ENCODE results near the gene BIK. TPM values are rescaled to one million over a fixed set of nuclear protein-coding genes. Genes with fewer than 3 reads are reported as not detected.
"Not testable (repeated sequence)": the region's sequence is repeated elsewhere in the genome, so short reads cannot be mapped to it uniquely, and the experiment has no call there.

BIK gene
- total and polyA plus RNA-seq, 2 donors: 5.5 to 6.8 TPM

DNA sequence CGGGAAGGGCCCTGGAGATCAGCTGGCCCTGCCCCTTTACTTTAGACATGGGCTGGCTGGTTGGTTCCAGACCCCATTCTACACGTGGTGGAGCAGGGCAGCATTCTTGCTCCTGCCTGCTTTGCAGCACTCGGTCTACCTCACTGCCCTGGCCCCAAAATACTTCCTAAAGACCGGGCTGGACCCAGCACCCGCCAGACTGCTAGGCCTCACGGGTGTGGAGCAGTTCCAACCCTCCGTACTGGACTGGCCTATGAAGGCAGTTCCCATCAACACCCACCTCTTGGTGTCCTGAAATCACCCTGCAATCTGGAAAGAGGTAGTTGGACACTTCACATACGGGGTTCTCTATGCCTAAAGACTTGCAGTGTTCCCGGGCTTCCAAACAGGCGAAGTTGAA, 26.3 kb downstream of the BIK start:
- whole genome bisulfite sequencing: 90% methylated on average over 10 of the region's 10 CpGs
- H3K9me3 ChIP-seq (ENCODE audit: control insufficient read depth in 2 of 2, insufficient read depth in 1 of 2, low read length in 1 of 2): peaks cover 0 to 4% of the 10 kb centered on the region in 2 donors
- peak overlapping the region in 1 of 2 donors; percentile 5 for H3K27ac ChIP-seq (ENCODE audit: low read depth in 1 of 2, low read length in 1 of 2)
- H3K27me3 ChIP-seq (ENCODE audit: control insufficient read depth in 2 of 2, insufficient read depth in 1 of 2, low read length in 1 of 2): no peaks in the 10 kb centered on the region
- no peak for DNase-seq (ENCODE audit: low read depth in 6 of 9, low spot score in 9 of 9)
- H3K36me3 ChIP-seq (ENCODE audit: control insufficient read depth in 2 of 2, insufficient read depth in 2 of 2, low read length in 1 of 2): peaks cover 79 to 86% of the 10 kb centered on the region in 2 donors
- H3K4me3 ChIP-seq (ENCODE audit: low read length in 2 of 2): no peak overlapping the region
- H3K4me1 ChIP-seq (ENCODE audit: control insufficient read depth in 2 of 2, insufficient read depth in 2 of 2, low read length in 2 of 2): peaks cover 0 to 1% of the 10 kb centered on the region in 2 donors

DNA sequence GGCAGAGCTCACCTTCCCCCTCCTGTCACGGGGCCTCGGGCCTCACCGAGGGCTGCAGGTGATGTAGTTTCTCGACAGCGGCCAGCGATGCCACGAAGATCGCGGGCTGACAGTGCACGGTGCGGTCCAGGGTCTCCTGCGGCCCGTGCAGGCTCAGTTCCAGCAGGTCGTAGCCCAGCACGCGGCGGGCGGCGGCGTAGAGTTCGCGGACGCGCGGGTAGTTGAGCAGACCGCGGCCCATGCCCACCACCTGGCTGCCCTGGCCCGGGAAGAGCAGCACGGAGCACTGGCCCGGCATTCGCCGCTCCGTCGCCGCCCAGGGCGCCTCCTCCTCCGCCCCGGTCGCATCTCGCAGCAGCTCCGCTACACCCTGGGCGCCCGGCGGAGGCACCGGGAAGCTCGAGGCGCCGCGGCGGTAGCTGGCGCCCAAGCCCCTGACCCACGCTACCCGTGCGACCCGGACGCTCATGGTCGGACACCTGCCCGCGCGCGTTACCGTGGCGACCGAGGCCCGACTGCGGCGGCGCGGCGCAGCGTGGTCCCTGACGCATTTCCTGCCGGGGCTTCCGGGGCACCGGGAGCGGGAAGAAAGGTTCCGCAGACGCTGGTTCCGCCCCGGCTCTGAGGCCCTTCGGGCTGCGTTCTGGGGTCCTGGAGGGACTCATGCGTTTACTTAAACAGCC, 32.5 kb downstream of the BIK start, which contains the start of gene MCAT:
Gene MCAT (minus strand): TSS at position 519 of the 683 bp plus-strand sequence. CDS start 50 bp downstream, at position 469.
- WGBS: under 1% methylated on average over 83 of the region's 83 CpGs
- H3K4me1 ChIP-seq (ENCODE audit: control insufficient read depth in 2 of 2, insufficient read depth in 2 of 2, low read length in 2 of 2): peaks cover 5 to 18% of the 10 kb centered on the region in 2 donors

DNA sequence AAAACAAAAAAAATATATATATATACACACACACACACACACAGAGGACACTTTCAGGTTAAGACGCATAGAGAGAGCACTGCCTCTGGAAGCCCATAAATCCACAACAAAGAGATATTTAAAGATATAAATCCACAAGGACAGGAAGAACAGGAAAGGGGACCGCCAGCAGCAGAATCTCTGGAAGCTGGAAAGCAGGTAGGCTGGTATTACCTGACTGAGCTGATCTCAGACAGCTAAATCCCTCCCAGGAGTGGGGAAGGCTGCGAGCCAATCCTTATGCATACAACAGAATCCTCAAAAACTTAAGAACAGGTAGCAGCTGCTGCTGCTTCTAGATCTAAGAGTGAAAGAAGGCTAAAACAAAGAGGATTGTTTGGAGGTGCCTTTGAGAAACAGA, 34.4 kb downstream of the BIK start:
- H3K4me1 ChIP-seq (ENCODE audit: control insufficient read depth in 2 of 2, insufficient read depth in 2 of 2, low read length in 2 of 2): peaks cover 5 to 25% of the 10 kb centered on the region in 2 donors
- no peaks in the 10 kb centered on the region for H3K27me3 ChIP-seq (ENCODE audit: control insufficient read depth in 2 of 2, insufficient read depth in 1 of 2, low read length in 1 of 2)
- no peak overlapping the region for H3K27ac ChIP-seq (ENCODE audit: low read depth in 1 of 2, low read length in 1 of 2)
- no peak overlapping the region for H3K4me3 ChIP-seq (ENCODE audit: low read length in 2 of 2)
- H3K9me3 ChIP-seq (ENCODE audit: control insufficient read depth in 2 of 2, insufficient read depth in 1 of 2, low read length in 1 of 2): peaks cover 0 to 3% of the 10 kb centered on the region in 2 donors
- WGBS: 89% methylated on average over 3 of the region's 3 CpGs
- DNase-seq (ENCODE audit: low read depth in 6 of 9, low spot score in 9 of 9): no peak
- peaks cover 11 to 14% of the 10 kb centered on the region in 2 donors for H3K36me3 ChIP-seq (ENCODE audit: control insufficient read depth in 2 of 2, insufficient read depth in 2 of 2, low read length in 1 of 2)

More for the DNA sequence above, 32.5 kb downstream of the BIK start, which contains the start of gene MCAT:
- Histone ChIP-seq H3K27ac (ENCODE audit: low read depth in 1 of 2, low read length in 1 of 2) (peak within 1 kb of the TSS; percentile 72 to 90), H3K36me3 (ENCODE audit: control insufficient read depth in 2 of 2, insufficient read depth in 2 of 2, low read length in 1 of 2) (peaks cover 27 to 29% of the 10 kb centered on the region in 2 donors), H3K27me3 (ENCODE audit: control insufficient read depth in 2 of 2, insufficient read depth in 1 of 2, low read length in 1 of 2) (no peaks in the 10 kb centered on the region), H3K9me3 (ENCODE audit: control insufficient read depth in 2 of 2, insufficient read depth in 1 of 2, low read length in 1 of 2) (peaks cover 0 to 3% of the 10 kb centered on the region in 2 donors), H3K4me3 (ENCODE audit: low read length in 2 of 2) (peak within 1 kb of the TSS; percentile 61 to 97)
- DNase-seq (ENCODE audit: low read depth in 6 of 9, low spot score in 9 of 9): peak; percentile 30 to 85 (median 67)

DNA sequence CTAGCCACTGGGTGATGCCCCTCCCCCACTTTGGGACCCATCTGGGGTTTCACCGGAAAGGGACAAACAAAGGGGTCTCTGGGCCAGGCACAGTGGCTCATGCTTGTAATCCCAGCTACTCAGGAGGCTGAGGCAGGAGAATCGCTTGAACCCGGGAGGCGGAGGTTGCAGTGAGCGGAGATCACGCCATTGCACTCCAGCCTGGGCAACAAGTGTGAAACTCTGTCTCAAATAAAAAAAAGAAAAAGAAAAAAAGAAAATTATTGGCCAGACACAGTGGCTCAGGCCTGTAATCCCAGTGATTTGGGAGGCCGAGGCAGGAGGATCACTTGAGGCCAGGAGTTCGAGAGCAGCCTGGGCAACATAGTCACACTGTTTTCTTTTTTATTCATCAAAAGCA, 34.8 kb downstream of the BIK start:
- Histone ChIP-seq H3K36me3 (ENCODE audit: control insufficient read depth in 2 of 2, insufficient read depth in 2 of 2, low read length in 1 of 2) (peaks cover 7 to 10% of the 10 kb centered on the region in 2 donors), H3K4me1 (ENCODE audit: control insufficient read depth in 2 of 2, insufficient read depth in 2 of 2, low read length in 2 of 2) (peaks cover 5 to 25% of the 10 kb centered on the region in 2 donors)
- not testable (repeated sequence) for H3K27ac ChIP-seq (ENCODE audit: low read depth in 1 of 2, low read length in 1 of 2); H3K4me3 ChIP-seq (ENCODE audit: low read length in 2 of 2); DNase-seq (ENCODE audit: low read depth in 6 of 9, low spot score in 9 of 9); H3K27me3 ChIP-seq (ENCODE audit: control insufficient read depth in 2 of 2, insufficient read depth in 1 of 2, low read length in 1 of 2); H3K9me3 ChIP-seq (ENCODE audit: control insufficient read depth in 2 of 2, insufficient read depth in 1 of 2, low read length in 1 of 2)
- WGBS: 99% methylated on average over 8 of the region's 8 CpGs

DNA sequence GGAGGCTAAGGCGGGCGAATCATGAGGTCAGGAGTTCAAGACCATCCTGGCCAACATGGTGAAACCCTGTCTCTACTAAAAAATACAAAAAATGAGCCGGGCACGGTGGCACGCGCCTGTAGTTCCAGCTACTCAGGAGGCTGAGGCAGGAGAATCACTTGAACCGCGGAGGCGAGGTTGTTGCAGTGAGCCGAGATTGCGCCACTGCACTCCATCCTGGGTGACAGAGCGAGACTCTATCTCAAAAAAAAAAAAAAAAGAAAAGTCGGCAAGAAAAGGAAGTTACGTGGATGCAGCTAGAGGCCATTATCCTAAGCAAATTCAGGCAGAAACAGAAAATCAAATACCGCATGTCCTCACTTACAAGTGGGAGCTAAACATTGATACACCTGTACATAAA, 35.8 kb downstream of the BIK start:
- H3K27me3 ChIP-seq (ENCODE audit: control insufficient read depth in 2 of 2, insufficient read depth in 1 of 2, low read length in 1 of 2); H3K9me3 ChIP-seq (ENCODE audit: control insufficient read depth in 2 of 2, insufficient read depth in 1 of 2, low read length in 1 of 2); H3K27ac ChIP-seq (ENCODE audit: low read depth in 1 of 2, low read length in 1 of 2); H3K36me3 ChIP-seq (ENCODE audit: control insufficient read depth in 2 of 2, insufficient read depth in 2 of 2, low read length in 1 of 2); H3K4me3 ChIP-seq (ENCODE audit: low read length in 2 of 2); DNase-seq (ENCODE audit: low read depth in 6 of 9, low spot score in 9 of 9): not testable (repeated sequence)
- 90% methylated on average over 15 of the region's 15 CpGs for WGBS
- H3K4me1 ChIP-seq (ENCODE audit: control insufficient read depth in 2 of 2, insufficient read depth in 2 of 2, low read length in 2 of 2): peaks cover 8 to 25% of the 10 kb centered on the region in 2 donors

DNA sequence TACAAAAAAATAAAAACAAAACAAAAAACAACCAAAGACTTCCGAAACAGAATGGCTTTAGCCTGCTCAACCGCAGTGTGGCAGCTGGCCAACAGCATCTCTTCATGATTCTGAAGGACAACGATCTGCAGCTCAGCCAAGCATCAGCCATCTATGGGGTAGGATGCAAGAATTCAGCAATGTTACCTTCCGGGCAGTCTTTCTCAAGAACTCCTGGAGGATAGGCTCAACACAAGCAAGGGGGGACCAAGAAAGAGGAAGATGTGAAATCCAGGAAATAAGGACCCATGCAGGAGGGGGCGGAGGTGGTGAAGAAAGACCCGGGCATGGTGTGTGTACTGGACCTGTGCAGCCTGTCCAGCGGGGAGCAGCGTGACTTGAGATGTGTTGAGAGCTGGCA, 37.3 kb downstream of the BIK start:
- Histone ChIP-seq H3K27ac (ENCODE audit: low read depth in 1 of 2, low read length in 1 of 2) (no peak overlapping the region), H3K4me1 (ENCODE audit: control insufficient read depth in 2 of 2, insufficient read depth in 2 of 2, low read length in 2 of 2) (peaks cover 6 to 35% of the 10 kb centered on the region in 2 donors), H3K27me3 (ENCODE audit: control insufficient read depth in 2 of 2, insufficient read depth in 1 of 2, low read length in 1 of 2) (peaks cover 2 to 23% of the 10 kb centered on the region in 2 donors), H3K4me3 (ENCODE audit: low read length in 2 of 2) (no peak overlapping the region), H3K36me3 (ENCODE audit: control insufficient read depth in 2 of 2, insufficient read depth in 2 of 2, low read length in 1 of 2) (no peaks in the 10 kb centered on the region), H3K9me3 (ENCODE audit: control insufficient read depth in 2 of 2, insufficient read depth in 1 of 2, low read length in 1 of 2) (peaks cover 0 to 3% of the 10 kb centered on the region in 2 donors)
- 67% methylated on average over 8 of the region's 8 CpGs for WGBS
- no peak for DNase-seq (ENCODE audit: low read depth in 6 of 9, low spot score in 9 of 9)

DNA sequence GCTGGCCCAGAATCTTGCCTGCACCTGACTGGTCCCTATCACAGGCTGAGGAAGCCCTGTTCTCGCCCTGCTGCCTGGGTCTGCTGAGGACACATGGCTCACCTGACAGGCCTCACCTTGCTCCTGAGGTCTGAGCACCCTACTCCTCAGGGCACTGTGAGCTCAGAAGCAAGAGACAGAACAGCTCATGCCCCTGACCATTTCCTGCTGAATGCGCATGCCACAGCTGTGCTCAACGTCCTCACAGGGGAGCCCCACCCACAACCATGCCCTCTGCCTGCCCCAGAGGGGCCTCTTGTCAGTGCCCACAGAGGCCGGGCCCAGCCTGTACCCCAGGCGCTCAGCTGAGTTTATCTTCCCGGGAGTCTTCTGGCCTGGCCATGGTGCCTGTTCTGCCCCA, 38.0 kb downstream of the BIK start:
- Histone ChIP-seq H3K9me3 (ENCODE audit: control insufficient read depth in 2 of 2, insufficient read depth in 1 of 2, low read length in 1 of 2) (peaks cover 0 to 2% of the 10 kb centered on the region in 2 donors), H3K4me1 (ENCODE audit: control insufficient read depth in 2 of 2, insufficient read depth in 2 of 2, low read length in 2 of 2) (peaks cover 6 to 31% of the 10 kb centered on the region in 2 donors), H3K27ac (ENCODE audit: low read depth in 1 of 2, low read length in 1 of 2) (no peak overlapping the region), H3K27me3 (ENCODE audit: control insufficient read depth in 2 of 2, insufficient read depth in 1 of 2, low read length in 1 of 2) (peaks cover 2 to 23% of the 10 kb centered on the region in 2 donors), H3K36me3 (ENCODE audit: control insufficient read depth in 2 of 2, insufficient read depth in 2 of 2, low read length in 1 of 2) (no peaks in the 10 kb centered on the region), H3K4me3 (ENCODE audit: low read length in 2 of 2) (no peak overlapping the region)
- WGBS: 41% methylated on average over 6 of the region's 6 CpGs
- DNase-seq (ENCODE audit: low read depth in 6 of 9, low spot score in 9 of 9): no peak

DNA sequence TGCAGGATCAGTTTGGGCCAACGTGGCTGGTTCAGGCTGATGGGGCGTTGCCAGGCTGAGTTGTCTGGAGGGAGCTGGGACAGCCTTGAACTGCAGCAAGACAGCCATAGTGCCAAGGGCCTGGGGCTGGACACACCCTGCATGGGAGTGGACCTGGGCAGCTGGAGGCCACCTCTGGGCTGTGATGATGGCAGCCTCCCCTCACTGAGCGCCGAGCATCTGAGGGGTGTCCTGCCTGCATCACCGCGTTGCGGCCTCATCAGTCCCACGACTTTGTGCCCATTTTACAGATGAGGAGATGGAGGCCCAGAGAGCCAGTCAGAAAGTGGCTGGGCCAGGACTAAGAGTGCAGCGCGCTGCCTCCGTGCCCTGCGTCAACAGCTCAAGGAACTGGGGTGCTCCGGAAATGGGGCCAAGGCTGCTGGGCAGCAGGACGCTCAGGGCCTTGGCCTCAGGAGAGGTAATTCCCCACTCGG, 40.2 kb downstream of the BIK start:
- peaks cover 2 to 23% of the 10 kb centered on the region in 2 donors for H3K27me3 ChIP-seq (ENCODE audit: control insufficient read depth in 2 of 2, insufficient read depth in 1 of 2, low read length in 1 of 2)
- H3K4me3 ChIP-seq (ENCODE audit: low read length in 2 of 2): peak overlapping the region in 1 of 2 donors; percentile 62
- WGBS: 84% methylated on average over 15 of the region's 15 CpGs
- no peaks in the 10 kb centered on the region for H3K36me3 ChIP-seq (ENCODE audit: control insufficient read depth in 2 of 2, insufficient read depth in 2 of 2, low read length in 1 of 2)
- peaks cover 6 to 30% of the 10 kb centered on the region in 2 donors for H3K4me1 ChIP-seq (ENCODE audit: control insufficient read depth in 2 of 2, insufficient read depth in 2 of 2, low read length in 2 of 2)
- H3K9me3 ChIP-seq (ENCODE audit: control insufficient read depth in 2 of 2, insufficient read depth in 1 of 2, low read length in 1 of 2): no peaks in the 10 kb centered on the region
- peak overlapping the region in 1 of 2 donors; percentile 31 for H3K27ac ChIP-seq (ENCODE audit: low read depth in 1 of 2, low read length in 1 of 2)
- no peak for DNase-seq (ENCODE audit: low read depth in 6 of 9, low spot score in 9 of 9)

DNA sequence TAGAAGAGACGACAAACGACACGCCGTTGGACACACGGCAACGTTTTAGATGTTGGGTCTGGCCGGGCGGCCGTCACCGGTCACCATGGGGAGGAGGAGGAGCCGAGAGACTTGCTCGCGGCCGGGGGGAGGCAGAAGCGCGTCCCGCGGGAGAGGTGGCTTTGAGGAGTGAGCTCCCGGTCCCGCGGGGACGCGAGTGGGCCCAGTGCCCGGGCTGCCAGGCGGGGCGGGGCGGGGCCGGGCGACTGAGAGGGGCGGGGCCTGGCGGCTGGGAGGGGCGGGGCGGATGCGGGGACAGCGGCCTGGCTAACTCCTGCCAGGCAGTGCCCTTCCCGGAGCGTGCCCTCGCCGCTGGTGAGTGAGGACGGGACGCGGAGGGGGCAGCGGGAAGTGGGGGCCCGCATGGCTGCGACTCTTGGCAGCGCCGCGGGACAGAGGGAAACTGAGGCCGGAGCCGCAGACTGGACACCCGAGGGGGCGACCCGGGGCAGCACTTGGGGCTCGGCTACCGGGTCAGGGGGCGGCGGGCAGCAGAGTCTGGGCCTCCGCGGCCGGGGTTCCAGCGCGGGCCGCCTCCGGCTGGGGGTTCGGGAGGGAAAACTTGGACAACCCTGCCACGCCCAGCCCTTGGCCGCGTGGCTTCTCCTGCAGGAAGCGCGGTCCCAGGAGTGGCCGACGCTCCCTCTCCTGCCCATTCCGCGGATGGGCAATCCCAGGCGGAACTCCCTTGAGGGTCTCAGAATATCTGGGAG, 40.9 kb downstream of the BIK start, which contains the start of gene TSPO:
Gene TSPO (plus strand): TSS at position 309 of the 752 bp plus-strand sequence. CDS start 7,680 bp downstream, outside the sequence.
- H3K27me3 ChIP-seq (ENCODE audit: control insufficient read depth in 2 of 2, insufficient read depth in 1 of 2, low read length in 1 of 2): peaks cover 2 to 23% of the 10 kb centered on the region in 2 donors
- WGBS: 2% methylated on average over 75 of the region's 75 CpGs
- H3K9me3 ChIP-seq (ENCODE audit: control insufficient read depth in 2 of 2, insufficient read depth in 1 of 2, low read length in 1 of 2): no peaks in the 10 kb centered on the region
- no peak for DNase-seq (ENCODE audit: low read depth in 6 of 9, low spot score in 9 of 9)
- H3K27ac ChIP-seq (ENCODE audit: low read depth in 1 of 2, low read length in 1 of 2): peak within 1 kb of the TSS in 1 of 2 donors; percentile 31
- peak within 1 kb of the TSS; percentile 32 to 62 for H3K4me3 ChIP-seq (ENCODE audit: low read length in 2 of 2)
- no peaks in the 10 kb centered on the region for H3K36me3 ChIP-seq (ENCODE audit: control insufficient read depth in 2 of 2, insufficient read depth in 2 of 2, low read length in 1 of 2)
- H3K4me1 ChIP-seq (ENCODE audit: control insufficient read depth in 2 of 2, insufficient read depth in 2 of 2, low read length in 2 of 2): peaks cover 6 to 30% of the 10 kb centered on the region in 2 donors

Measured in thymus (tissue), 11 donors.